ENCODE data around the gene GEN1.

DNA sequence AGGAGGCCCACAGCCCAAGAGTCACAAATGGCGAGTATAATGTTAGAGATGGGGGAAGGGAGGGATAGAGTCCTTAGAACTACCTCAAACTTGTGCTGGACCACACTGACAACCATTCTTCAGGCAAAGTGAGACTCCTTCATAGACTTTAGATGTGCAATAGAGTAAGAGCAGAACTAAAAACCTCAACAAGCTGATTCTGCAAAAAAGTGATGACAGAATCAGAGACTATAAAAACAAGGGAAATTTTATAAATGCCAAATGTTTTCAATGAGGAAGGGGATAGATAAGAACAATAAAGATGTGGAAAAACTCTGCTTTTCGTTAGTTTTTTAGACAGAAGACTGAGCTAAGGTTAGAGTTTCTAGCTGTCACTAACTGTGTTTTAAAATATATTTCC lies 18.1 kb upstream of the GEN1 start:
- TF ChIP-seq POLR2A (IDR thresholded peaks at IDR 0.05; ENCODE audit: low read length) (no peak), GATA1 (IDR thresholded peaks at IDR 0.05; ENCODE audit: low read depth, low read length) (no peak)
